NCI-H1092 treated with DMSO at 0.1 percent for 48 hours (cell line): ENCODE results near the gene TXNDC11.

Source experiments
- DNase-seq: peaks from one replicate; lab custom pipeline; 2025; lab: John Stamatoyannopoulos, UW

The TXNDC11 gene

DNA sequence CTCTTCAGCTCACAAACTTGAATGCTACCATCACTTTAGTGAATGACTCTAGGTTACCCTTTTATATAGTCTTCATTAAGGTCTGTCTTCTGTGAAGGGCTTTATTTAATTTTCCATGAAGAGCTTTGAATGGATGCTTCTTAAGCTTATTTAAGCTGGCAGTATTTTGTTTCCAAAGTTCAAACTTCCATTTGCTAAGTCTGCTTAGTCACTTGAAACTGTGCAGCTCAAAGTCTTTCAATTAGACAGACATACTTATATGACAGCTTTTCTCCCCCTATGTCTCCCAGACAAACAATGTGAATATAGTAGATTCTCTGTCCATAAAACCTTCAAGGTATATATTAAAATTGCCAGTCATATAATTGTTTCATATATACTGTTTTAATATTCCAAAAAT, 23.5 kb downstream of the TXNDC11 start:
- no peak for DNase-seq

DNA sequence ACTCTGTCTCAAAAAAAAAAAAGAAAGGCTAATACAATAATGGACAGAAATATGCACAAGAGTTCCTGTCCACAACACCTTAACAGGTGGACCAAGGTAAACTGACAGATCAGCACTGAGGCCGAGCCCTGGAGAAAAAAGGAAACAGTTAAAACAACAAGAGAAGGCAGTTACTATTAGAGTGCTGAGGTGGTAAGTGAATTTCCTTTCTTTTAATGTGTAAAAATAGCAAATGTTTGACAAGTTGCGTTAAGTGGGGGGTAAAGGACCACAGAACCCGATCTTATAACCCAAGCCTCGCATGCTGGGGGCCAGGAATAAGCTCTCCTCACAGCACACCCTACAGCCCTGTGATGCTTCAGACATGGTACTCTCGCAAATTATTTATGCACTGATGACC, 24.8 kb downstream of the TXNDC11 start:
- DNase-seq: no peak

DNA sequence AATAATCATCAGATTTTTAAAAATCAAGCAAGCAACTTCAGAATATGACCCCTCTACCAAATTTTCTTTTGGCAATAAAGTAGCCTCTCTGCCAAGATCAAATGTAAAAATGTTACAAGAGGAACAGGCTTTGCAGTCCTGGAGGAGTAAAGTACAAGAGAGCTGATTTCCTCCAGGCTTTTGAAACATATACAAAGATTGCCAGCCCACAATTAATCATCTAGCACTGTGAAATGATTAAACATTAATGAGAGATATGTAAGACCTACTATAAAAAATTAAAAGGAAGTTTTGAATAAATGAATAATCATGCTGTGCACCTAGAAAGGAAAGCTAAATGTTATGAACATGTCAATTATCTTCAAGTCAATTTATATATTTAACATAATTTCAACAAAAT, 26.3 kb downstream of the TXNDC11 start:
- DNase-seq: no peak

DNA sequence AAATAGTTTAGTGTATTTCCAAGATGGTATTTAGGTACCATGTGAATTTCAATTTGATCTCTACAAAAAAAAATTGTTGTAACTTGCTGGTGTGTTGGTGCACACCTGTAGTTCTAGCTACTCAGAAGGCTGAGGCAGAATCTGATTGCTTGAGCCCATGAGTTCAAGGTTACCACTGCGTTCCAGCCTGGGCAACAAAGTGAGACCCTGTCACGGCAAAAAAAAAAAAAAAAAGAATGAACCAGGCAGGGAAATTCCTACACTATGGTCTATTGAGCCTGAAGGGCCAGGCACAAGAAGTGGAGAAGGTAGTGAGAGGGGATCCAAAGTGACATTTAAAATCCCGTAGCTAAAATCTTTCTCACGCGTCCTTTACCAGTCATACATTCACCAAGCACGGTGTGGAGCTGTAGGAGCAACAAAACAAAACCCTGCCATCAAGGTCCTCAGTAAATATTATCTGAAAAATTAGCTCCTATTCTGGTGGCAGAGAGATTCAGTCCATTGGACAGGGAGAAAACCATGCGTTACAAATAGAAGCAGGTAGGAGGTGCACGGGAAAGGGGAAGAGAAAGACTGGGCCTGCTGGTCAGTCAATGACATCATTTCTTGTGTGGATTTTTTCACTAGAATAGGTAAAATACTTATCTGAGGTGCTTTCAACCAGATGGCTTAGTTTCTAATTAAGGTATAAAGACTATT, 27.3 kb downstream of the TXNDC11 start:
- DNase-seq: no peak

DNA sequence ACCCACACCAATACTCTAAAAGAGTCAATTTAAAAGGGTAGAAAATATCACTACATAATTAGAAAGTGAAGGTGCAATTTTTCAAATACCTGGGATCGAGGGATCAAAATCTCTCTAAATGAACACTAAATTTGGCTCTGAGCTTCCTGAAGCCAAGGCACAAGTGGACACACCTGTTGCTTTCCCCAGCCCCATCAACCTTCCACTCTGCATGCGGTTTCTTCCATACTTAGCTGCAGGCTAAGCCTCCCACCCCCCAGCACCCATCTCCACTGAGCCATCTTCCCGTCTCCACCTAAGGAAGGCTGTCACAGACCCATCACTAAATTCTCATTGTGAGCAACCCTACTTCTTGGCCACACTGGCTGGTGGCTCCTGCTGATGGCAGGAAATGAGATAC, 30.5 kb downstream of the TXNDC11 start:
- DNase-seq: no peak

DNA sequence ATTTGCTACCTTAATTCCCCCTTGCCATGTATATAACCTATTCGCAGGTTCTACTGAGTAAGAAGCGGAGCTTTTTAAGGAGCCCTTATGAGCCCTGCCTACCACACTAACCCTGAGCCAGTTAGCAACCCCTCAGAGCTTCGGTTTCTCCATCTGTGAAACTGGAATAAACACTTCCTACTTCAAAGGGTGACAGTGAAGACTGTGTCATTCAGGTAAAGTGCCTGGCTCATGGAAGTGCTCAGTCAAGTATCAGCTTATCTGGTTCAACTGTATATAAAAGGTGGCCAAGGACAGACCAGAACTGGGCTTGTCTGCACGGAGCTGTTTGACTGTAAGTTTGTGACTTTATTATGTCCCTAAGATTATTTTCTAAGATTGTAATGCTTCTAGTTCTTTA, 31.0 kb downstream of the TXNDC11 start:
- no peak for DNase-seq

DNA sequence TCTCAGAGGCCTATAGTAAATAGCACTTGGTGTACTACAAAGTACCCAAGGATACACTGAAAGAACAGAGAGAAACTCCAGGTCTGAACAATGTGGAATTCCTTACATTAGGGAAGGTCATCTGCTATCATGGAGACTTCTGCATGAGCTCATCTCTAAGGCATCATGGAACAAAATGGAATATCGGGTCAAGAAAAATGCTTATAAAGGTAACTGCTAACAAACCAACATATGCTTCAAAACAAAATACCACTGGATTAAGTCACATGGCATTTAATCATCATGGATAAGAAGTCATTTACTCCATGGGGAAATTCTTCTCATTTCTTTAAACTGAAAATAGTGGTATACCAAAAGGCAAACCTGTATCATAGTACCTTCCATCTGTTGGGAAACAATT, 34.2 kb downstream of the TXNDC11 start:
- no peak for DNase-seq

DNA sequence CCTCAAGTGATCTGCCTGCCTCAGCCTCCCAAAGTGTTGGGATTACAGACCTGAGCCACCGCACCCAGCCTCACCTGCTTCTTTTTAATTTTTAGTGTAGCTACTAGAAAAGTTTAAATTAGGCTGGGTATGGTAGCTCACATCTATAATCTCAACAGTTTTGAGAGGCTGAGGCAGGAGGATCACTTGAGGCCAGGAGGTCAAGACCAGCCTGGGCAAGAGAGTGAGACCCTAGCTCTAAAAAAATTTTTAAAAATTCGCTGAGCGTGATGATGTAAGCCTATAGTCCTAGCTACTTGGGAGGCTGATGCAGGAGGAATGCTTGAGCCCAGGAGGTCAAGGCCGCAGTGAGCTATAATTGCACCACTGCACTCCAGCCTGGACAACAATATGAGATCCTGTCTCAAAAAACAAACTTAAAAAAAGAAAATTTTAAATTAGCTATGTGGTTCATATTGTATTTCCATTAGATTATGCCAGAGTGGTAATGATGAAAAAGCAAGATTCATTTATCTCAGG, 34.9 kb downstream of the TXNDC11 start:
- no peak for DNase-seq

DNA sequence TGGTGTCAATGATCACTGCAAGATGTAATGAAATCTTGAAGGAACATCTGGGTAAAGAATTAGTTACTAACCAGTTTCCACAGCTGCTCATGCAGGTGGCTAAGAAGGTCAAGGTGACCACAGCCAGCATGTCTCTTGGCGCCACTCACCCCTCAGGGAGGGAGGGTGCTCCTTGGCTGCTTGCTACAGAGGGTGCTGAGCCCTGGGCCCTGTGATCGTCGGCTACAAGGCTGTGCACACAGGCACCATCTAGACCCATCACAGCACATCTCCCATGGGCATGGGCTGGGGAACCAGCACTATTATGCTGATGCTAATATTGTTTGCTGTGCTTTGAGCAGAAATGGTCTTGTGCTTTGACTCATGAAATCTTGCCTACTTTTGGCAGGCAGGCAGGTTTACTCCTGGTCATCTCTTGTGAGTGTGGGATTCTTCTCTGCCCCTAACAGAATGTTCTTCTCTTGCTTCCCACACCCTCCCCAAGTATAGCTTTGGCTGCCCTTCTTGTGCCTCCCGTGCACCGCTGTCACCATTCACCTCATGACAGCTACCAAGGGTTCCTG, 36.4 kb downstream of the TXNDC11 start:
- no peak for DNase-seq

DNA sequence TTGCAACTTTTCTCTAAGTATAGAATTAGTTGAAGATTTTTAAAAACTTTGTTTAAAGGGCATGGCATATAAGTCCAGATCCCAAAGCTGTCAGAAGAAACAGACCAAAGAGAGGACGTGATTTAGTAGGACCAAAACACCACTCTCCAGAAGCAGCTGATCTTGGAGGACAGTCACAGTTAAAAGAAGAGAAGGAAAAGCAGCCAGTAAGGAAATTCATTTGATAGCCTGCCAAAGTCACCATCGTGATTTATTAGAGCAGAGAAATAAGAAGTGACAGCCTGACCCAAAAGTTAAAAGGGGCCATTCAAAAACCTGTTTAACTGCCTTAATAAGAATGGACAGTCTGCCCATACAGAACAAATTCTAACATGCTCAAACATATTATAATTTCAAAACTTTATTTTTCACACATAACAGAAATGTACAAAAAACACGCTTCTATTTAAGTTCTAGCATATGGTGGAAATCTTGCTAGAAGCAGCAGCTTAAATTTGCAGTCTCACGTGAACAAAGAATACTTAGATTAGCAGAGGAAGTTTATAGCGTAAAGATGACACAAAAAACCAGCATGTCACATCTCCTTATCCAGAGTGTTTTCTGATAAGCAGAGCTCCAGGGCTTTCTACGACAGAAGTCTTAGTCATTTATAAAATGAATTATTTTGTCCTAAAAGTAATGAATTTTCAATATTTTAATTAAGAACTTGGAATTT, 37.2 kb downstream of the TXNDC11 start:
- no peak for DNase-seq

DNA sequence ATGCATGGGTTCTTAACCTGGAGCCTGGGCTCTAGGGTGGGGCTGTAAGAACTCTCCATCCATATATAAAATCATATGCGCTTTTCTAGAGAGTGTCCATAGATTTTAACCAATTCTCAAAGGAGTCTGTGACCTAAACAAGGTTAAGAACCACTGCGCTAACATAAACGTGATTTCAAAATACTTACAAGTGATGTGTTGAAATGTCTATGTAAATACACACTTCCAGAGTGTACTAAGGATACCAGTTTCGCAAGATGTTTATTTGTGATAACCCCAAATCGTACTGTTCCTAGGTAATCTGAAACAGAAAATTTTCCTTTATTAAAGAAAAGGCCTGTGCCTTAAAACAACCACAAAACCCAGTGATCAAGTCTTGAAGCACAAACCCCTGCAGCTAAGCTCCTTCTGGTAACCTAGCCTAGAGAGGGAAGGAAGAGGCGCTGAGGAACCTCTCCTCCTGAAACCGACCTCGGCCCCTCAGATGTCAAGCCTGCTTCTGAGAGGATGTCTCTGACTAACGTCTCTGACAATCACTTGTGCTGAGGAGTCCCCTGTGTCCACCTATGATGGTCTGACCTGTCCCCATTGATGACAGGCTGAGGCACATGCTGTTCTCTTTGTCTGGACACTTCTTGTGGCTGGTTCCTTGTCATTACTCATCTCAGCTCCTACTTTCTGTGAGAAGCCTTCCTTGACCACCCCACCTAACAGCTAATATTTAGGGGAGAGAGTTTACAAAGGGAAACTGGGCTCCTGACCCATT, 42.2 kb downstream of the TXNDC11 start:
- no peak for DNase-seq

DNA sequence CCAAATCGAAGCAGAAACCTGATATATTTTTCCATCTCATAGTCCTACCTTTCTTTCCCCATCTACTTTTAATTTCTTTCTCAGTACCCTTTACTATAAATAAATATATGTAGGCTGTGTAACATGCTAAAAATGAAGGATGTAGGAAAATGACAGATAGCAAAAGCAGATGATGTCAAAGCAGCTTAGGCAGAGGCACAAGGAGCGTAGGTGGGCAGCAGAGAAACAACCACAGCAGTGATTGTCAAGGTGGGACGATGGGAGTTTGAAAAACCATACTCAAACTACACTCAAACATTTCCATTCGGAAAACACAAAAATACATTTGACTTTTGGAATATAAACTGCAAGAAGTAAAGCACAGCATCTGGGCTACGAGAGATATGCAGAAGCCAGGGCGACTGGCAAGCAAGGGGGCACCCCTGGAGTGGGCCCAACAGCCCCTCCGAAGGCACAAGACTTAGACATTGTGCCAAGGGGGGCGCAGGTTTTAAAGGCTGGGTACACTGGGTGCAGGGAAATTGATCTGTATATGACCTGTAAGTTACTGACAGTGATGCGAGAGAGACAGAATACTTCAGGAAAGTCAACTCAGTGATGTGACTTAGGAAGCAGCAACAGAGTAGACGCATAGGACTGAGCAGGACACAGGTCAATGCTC, 43.3 kb downstream of the TXNDC11 start:
- no peak for DNase-seq

DNA sequence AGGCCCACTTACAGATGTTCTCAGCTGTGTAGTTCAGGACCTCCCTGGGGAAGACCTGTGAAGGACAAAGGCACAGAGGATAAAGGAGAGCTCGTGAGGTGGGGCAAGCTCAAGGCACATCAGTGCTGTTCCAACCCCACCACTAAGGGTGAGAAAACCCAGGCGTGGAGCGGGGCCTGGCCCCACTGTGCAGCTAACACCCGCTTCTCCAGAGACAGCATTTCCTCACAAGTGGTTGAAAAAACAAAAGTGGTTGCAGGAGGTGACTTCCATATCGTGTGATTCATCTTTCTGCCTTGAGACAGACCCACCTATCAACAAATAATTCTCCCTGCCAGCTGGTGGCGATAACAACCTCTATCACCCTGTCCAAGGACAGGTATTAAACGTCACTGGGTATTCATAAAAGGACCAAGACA, 44.4 kb downstream of the TXNDC11 start:
- DNase-seq: no peak

DNA sequence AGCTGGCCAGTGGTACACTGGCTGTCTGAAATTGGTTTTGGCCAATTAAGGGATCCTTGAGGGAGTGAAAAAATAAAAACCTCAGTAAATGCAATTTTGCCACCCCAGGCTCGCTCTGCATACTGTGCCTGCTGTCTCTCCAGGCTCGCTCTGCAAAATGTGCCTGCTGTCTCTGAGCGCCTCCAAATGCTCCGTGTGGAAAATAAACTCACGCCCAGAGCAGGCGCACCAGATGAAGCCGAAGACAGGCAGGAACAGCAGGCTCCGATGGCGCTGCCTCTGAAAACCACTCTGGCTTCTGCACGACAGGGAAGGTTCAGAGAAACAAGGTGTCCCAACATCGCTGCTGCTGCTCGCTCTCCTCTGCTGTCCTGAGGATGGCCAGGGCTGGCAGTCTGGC, 45.3 kb downstream of the TXNDC11 start:
- DNase-seq: no peak

DNA sequence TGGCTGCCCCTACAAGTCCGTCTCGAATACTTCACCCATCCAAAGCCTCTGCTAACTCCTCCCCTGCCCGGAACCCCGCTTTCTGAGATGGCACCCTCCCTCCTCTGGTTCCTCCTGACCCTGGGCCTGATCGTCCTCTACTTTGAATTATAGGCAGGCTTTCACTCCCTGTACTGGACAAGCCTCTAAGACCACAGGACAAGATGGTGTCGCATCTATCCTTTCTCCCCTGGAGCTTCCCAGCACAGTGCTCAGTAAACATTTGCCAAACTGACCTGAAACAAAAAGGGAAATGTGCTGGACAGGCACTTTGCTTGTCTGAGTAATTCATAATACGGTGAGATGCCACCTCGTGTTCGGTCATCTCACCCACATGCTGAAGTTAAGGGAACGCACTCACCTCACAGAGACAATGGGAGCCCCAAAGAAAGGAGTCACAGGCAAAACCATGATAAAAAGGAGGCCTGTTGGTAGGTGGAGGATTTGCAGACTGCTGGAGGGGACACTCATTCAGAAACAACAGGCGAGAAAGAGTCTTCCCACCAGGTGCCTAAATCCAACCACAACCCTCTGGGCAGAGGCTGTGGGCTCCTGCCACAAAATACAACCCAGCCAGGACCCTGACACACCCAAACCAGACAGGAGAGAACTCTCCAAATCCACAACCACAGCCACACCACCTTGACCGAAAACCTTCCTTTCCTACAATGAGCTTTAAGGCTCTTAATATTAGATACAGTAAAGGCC, 46.2 kb downstream of the TXNDC11 start:
- no peak for DNase-seq

DNA sequence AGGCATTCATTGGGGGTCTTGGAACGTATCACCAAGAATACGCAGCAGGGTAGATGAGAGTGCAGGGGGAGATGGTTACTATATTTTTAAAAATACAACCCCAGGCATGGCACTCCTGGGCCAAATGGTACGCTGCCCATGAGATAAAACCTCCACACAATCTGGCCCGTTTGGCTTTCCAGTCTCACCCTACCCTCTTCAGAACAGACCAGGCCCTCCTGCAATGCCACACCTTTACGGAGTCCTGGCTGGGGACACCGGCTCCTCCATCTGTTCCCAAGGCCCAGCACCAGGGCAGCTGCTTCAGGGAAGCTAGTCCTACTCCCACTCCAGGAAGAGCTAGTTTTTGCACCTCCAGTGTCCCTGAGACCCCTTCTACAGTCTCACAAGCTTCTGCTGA, 50.0 kb downstream of the TXNDC11 start:
- DNase-seq: no peak

DNA sequence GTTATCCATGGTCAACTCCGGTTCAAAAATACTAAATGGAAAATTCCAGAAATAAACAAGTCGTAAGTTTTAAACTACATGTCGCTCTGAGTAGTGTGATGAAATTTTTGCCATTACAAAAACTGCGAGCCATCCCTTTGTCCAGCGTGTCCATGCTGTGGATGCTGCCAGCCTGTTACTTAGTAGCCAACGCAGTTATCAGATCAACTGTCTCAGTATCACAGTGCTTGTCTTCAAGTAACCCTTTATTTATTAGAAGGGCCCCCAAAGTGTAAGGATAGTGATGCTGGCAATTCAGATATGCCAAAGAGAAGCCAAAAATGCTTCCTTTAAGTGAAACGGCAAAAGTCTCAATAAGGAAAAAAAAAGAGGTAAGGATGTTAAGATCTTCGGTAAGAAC, 50.5 kb downstream of the TXNDC11 start:
- DNase-seq: no peak

DNA sequence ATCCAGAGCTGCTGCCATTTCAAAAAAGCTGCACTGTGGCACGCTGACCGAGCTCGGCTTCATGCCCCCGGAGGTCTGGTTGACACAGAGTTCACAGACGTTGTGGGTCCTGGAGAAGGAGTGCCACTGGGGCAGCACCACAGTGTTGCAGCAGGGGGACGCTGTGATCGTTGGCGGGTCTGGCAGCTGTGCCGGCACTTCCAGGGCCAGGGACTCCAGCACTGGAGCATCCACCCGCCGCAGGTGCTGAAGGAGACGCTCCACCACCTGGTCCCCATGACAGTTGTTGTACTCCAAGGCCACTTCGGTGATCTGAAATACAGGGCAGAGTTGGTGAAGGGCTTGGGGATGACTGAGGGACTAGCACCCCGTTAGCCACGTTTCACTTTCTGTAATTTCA, 50.9 kb downstream of the TXNDC11 start:
- DNase-seq: no peak

DNA sequence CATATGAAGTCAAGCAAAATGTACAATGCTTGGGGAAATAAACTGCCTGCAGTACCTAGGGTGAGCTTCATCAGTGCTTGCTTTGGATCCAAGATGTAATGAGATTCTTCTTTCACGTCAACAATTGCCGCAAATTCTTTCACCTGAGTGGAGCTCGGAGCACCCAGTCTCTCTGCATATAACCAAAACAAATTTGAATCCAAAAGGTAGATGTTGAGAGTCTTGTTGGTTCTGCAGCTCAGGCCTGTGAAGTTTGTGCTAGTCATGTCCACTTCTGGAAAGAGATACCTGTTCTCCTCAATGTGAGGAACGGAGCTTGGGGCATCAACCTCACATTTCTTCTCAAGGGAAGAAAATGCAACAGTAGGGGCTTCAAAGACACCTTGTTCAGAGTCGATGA, 51.4 kb downstream of the TXNDC11 start:
- no peak for DNase-seq

DNA sequence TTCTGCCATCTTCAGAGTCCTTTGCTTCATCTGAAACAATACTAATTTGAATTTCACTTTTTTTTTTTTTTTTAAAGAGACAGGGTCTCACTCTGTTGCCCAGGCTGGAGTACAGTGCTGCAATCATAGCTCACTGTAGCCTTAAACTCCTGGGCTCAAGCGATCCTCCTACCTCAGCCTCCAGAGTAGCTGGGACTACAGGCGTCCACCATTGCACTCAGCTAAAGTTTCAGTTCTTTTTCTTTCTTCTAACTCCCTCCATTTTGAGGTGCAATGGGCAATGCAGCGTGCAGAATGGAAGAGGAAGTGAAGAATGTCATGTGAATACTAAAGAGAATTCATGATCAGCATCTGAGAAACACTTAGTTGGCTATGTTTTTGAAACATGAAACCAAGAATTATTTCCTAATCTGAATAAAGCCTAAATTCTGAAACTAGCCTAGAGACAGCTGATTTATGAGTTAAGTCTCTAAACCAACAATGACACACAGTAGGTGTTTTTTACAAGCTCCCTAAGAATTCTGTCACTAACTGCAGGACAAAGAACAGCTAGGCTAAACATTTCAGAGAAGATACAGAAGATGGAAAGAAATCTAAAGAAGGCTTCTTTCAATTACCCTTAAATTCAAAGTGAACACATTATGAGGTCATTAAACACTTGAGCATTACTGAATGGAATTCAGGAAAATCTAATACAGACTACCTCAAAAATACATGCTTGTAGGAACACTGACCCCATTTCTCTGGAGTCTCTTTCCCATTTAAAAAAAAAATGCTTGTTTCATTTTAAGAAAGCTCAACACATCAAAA, 53.4 kb downstream of the TXNDC11 start:
- no peak for DNase-seq

DNA sequence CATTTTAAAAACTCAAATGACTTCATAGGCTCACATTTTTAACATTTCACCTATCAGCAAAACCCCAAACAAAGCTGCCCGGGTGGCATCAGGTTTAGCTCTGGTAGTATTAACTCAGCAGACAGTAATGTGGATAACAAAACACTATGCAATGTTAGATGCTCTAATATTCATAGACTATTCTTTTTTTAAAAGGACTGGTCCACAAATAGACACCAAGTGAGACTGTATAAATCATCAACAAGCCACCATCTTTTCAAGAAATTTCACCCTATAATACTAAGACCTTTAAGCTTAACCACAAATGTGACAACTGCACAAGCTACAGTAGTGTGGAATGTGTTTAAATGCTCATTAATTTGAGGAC, 54.2 kb downstream of the TXNDC11 start:
- no peak for DNase-seq
